ENCODE results near the gene ZNF786.
"Not testable (repeated sequence)": the region's sequence is repeated elsewhere in the genome, so short reads cannot be mapped to it uniquely, and the experiment has no call there.

The ZNF786 gene

DNA sequence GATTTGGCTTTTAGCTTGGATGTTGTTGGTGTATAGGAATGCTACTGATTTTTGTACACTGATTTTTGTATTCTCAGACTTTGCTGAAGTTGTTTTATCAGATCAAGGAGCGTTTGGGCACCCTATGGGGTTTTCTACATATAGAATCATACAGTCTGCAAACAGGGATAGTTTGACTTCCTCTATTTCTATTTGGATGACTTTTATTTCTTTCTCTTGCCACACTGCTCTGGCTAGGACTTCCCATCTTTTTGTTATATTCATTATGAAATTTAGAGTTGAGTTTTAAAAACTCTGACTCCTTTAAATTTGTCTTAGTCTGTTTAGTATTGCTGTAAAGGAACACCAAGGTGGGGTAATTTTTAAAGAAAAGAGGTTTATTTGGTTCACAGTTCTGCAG lies 4.7 kb downstream of the ZNF786 start:
- intact Hi-C loops (cut with DNase I) = no loop called here
- DNase-seq = no peak

GRCh38 chr7:149084407-149084806 lies 6.1 kb downstream of the ZNF786 start:
- intact Hi-C loops (cut with DNase I) = no loop called here
- DNase-seq = no peak

GRCh38 chr7:149081914-149082313 lies 8.6 kb downstream of the ZNF786 start:
- intact Hi-C loops (cut with DNase I) = no loop called here

DNA sequence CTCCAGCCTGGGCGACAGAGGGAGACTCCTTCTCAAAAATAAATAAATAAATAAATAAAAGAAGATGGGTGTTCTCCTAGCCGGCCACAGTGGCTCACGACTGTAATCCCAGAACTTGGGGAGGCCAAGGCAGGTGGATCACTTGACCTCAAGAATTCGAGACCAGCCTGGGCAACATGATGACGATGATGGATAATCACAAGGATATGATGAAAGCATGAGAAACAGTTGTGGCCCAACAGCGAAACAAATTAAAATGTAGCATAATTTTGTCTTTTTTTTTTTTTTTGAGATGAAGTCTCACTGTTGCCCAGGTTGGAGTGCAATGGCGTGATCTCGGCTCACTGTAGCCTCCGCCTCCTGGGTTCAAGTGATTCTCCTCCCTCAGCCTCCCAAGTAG lies 12.9 kb downstream of the ZNF786 start:
- peak in 1 of 10 donors; percentile 19 for DNase-seq
- intact Hi-C loops (cut with DNase I) = no loop called here

More at GRCh38 chr7:149081914-149082313, 8.6 kb downstream of the ZNF786 start:
- DNase-seq = no peak

- intact Hi-C loops (cut with DNase I) = no loop called here
- no peak for DNase-seq
Observed at GRCh38 chr7:149075286-149075685, 15.2 kb downstream of the ZNF786 start.

DNA sequence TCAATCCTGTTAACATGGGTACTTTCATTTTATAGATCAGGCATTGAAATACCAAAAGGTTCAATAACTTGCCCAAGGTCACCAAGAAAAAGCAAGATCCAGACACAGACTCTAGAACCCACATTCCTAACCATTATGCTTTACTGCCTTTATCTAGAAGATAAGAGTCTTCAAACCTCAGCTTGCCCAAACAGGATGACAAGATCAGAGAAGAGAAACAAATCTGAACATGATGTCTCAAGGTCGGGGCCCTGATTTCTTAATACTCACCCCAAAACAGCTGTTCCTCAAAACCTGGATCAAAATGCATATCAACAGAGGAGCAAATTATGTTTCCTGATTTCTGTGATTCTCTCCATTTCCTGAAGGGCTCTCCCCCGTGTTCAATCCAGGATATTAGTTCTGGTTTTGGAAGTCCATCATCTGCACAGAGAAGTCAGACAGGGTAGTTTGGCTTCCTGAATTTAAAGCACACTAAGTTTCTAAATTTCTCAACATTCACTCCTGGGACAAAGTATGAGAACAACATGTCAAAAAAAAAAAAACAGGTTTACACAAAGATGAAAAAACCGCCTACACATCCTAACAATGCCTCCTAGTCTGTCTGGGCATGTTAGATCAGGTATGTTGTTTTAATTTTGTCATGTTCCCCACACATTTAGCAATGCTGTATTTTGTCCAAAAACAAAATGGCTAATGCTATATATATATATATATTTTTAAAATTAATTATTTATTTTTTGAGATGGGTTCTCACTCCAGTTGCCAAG lies 16.2 kb downstream of the ZNF786 start:
- DNase-seq = no peak
- intact Hi-C loops (cut with DNase I) = no loop called here

DNA sequence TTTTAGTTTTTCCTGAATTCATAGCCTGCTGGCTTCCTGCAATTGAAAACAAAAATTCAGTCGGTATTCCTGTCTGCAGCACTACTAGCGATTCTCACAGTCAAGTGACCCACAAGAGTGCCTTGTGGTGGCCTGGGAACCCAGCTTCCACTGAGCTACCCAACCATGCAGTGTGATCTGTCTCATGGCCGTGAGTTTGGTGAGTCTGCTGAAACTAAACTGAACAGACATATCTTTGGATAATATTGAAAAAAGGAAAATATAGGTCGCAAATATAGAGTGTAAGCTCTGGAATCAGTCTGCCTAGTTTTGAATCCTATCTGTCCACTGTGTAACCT lies 18.1 kb downstream of the ZNF786 start:
- DNase-seq = no peak
- intact Hi-C loops (cut with DNase I) = no loop called here

DNA sequence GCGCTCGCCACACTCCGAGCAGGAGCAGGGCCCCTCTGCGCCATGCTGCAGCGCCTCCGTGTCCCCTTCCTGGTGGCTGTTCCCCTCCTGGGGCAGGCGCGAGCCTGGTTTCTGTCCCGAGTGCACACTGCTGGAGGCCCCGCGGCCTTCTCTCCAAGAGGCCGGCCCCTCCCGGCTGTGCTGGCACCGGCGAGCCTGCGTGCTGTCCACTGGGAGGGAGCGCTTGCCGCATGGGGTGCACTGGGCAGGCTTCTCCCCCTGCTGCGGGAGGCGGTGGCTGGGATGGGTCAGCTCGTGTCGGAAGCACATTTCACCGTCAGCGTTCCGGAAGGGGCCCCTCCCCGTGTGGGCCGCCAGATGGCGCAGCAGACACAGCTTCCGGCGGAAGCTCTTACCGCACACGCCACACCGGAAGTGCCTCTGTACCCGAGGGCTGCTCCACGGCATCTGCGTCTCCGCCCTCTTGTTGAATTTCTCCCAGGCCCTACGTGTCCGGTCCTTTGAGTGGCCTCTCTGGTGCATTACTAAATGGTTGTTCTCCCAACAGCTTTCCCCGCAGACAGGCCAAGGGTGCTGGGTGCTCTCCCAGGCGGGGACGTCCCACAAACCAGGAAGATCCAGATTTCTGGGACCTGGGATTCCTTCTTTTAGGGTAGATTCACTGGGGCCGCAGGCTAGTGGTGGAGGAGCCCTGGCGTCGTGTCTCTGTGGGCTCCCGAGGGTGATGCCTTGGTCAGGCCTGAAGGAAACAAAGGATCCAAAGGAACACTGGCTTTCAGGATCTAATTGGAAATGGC lies 18.7 kb downstream of the ZNF786 start:
- no peak for DNase-seq
- intact Hi-C loops (cut with DNase I) = no loop called here

- peak in 1 of 10 donors; percentile 83 for DNase-seq
- intact Hi-C loops (cut with DNase I) = no loop called here
Observed at GRCh38 chr7:149071182-149071635, 19.3 kb downstream of the ZNF786 start.

DNA sequence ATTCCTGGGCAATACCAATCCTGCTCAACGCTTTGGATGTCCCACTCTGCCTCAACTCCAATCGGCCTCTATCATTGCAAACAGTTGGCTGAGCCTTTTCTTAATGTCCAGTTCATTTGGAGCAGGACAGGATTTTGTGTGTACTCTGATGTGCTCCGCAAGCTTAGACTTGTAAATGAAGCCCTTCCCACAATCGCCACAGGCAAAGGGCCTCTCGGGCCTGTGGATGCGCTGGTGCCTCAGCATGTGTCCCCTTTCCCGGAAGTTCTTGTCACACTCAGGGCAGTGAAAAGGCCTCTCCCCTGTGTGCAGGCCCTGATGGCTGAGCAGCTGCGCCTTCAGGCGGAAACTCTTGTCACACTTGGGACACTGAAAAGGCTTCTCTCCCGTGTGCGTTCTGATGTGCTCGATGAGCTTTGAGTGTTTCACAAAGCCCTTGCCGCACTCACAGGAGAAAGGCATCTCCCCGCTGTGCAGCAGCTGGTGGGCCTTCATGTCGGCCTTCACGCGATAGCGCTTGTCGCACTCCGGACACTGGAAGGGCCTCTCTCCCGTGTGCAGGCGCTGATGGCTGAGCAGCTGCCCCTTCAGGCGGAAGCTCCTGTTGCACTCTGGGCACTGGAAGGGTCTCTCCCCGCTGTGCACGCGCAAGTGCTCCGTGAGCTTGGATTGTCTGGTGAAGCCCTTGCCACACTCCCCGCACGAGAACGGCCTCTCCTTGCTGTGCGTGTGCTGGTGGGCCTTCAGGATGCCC lies 20.0 kb downstream of the ZNF786 start:
- intact Hi-C loops (cut with DNase I) = no loop called here
- DNase-seq = no peak

DNA sequence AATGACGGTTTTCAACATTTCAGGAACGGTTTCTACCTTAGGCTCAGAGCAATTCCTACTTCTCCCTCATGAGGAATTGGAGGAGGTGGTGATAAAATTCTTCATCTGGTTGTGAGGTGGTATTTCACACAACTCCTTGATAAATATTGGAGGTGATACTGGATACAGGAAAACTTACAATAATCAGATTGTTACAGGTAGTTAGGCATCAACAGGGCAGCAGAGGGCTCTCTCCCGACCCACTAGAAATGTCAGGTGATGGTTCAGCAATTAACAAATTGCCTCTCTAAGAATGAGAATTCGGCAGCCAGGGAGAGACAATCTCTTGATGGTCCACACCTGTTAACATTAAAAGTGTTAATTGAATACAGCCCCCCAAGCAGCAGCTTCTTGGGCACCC lies 22.6 kb downstream of the ZNF786 start:
- intact Hi-C loops (cut with DNase I) = loop anchor here (5.0 kb wide), 1 partner anchor 41 kb away; the partner anchor contains the start of gene PDIA4
- DNase-seq = no peak

DNA sequence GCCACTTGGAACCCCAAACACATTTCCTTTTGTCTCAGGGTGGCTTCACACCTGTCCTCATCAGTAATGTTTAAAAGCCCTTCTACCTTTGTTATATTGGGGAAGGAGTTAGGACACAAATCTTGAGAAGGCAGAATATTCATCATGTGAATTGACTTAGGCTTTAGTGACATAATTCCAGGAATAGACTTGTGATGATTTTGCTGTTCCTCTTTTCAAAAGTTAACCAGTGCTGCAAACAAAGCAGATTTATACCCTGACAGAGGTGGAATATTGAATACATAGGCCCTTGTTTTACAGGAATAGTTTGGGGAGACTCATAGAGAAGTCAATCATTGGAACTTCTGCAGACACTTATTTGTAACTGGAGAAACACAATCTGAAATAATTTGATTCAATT lies 27.0 kb downstream of the ZNF786 start:
- intact Hi-C loops (cut with DNase I) = no loop called here
- DNase-seq = no peak

DNA sequence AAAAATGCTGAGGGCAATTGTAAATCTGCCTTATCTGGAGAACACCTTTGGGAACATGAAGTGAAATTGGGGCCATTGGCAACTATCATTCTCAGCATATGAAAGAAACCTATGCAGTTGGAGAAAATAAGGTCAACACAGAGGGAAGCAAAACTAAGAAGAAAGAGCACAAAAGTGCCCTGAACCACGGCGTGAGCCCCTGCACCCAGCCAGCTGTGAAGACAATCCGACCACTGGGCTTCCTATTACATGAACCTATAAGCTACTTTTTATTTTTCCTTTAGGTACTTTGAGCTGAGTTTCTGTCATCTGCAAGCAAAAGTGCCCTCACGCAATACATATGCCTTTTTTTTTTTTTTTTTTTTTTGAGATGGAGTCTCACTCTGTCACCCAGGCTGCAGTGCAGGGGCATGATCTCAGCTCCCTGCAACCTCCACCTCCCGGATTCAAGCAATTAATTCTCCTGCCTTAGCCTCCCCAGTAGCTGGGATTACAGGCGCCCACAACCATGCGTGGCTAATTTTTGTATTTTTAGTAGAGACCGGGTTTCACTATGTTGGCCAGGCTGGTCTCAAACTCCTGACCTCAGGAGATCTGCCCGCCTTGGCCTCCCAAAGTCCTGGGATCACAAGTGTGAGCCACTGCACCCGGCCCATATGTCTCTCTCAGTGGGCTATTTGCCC lies 28.2 kb downstream of the ZNF786 start:
- DNase-seq; intact Hi-C loops (cut with DNase I): not testable (repeated sequence)

- no peak for DNase-seq
- intact Hi-C loops (cut with DNase I) = no loop called here
Observed at GRCh38 chr7:149060156-149060555, 30.4 kb downstream of the ZNF786 start.

- intact Hi-C loops (cut with DNase I) = no loop called here
- DNase-seq = no peak
Observed at GRCh38 chr7:149053885-149054284, 36.6 kb downstream of the ZNF786 start.

DNA sequence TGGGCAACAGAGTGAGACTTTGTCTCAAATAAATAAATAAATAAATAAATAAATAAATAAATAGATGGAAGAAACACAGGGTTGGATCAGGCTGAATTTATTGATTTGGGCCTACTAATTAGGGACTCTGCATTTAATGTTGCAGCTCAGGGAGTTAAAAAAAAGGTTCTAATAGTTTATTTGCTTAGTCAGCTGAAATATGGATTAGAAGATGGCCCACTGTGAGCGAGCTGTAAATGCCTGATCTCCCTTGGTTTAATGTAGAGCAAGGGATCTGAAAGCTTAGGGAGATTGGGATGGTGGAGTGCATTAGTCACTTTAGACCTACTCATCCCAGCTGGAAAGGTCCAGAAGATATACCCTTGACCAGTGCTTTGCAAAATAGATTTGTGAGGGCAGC lies 37.1 kb downstream of the ZNF786 start:
- no peak for DNase-seq
- intact Hi-C loops (cut with DNase I) = no loop called here

- intact Hi-C loops (cut with DNase I) = no loop called here
- DNase-seq = no peak
Observed at GRCh38 chr7:149050941-149051340, 39.6 kb downstream of the ZNF786 start.

DNA sequence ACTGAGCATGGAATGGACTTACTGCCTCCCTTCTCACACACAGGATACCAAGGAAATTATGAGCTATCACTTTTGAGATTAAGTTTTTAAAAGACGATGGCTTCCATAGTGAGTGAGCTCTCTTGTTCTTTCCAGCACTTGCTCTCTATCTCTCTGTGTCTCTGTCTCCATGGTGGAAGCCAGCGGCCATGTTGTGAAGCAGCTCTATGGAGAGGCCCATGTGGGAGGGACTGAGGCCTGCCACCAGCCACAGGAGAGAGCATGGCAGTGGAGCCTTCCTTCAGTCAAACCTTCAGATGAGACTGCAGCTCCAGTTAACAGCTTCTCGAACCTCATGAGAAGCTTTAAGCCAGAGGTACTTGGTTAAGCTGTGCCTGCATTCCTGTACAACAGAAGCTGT lies 41.7 kb downstream of the ZNF786 start:
- DNase-seq = no peak
- intact Hi-C loops (cut with DNase I) = no loop called here

DNA sequence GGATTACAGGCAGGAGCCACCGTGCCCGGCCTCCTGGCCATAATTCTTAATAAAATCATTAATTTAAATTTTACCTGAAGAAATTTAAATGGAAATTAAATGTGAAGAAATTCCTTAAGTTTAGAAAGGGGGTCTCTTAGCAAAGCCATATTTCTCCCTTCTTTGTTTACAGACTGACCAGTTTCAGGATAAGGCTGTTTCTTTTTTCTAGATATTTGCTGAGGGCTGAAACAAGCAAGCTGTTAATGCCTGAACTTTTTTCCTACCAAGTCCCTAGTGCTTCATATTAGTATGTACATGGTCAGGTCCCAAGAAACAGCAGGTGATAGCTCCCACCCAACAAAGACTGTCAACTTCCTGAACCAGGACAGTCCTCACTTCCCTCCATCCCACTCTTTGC lies 44.1 kb downstream of the ZNF786 start:
- DNase-seq = no peak
- intact Hi-C loops (cut with DNase I) = no loop called here

GRCh38 chr7:149043936-149044335 lies 46.6 kb downstream of the ZNF786 start:
- no peak for DNase-seq
- intact Hi-C loops (cut with DNase I) = no loop called here

- intact Hi-C loops (cut with DNase I) = no loop called here
- no peak for DNase-seq
Observed at GRCh38 chr7:149041350-149041749, 49.2 kb downstream of the ZNF786 start.
